SHP77 treated with DMSO at 0.1 percent for 48 hours (cell line): ENCODE results near the gene ST3GAL3.
"Not testable (repeated sequence)": the region's sequence is repeated elsewhere in the genome, so short reads cannot be mapped to it uniquely, and the experiment has no call there.

ENCODE experiments used
- DNase-seq: peaks from one replicate; lab custom pipeline; 2025; lab: John Stamatoyannopoulos, UW

ST3GAL3 gene

DNA sequence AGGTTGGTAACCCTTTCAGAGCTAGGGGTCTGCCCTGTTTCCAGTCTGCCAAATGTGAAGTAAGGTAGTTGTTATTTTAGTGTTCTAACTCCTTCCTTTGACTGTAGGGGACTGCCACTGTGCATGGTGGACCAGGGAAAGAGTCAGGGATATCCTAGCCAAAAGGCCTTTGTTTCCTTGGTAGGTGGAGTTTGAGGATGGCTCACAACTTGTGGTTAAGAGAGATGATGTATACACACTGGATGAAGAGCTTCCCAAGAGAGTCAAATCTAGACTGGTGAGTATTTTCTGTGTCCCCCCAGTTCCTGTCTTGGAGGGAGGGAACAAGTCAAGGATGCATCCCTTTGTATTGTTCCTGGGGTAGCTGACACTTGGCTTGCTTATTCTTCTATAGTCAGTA lies 3.5 kb upstream of the ST3GAL3 start:
- no peak for DNase-seq

DNA sequence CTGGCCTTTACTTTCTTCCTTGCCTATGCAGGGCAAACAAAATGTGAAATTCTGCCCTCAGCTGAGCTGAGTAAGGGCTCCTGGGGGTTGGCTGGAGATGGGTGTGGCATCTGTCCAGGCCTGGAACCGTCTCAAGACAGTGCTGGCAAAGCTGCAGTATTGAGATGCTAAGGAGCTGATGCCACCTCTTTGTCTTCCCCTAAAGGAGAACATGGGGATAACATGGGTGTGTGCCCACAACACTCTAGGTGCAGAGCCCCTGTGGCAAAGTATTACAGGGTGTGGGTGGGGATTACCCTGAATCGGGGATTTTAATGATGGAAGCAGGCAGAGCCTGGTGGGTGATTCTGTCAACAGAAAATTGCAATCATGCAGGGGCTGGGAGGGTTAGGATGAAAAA lies 2.5 kb upstream of the ST3GAL3 start:
- DNase-seq = no peak

DNA sequence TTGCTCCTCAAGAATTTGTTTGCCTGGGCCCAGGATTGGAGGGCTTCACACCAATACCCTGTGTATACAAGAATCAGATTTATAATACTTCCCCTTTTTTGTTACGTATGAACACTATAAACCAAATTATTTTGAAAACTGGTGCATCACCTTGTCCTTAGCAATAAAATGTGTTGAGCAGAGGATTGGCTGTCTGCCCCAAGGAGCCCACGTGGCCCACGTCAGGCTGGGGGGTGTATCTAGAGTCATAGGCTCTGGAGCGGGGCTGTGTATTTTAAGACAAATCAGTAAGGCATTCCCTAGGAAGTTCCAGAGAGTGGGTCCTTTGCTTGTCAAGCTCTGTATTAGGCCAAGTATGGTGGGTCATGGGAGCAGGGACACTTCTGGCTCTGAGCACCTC lies 2.0 kb upstream of the ST3GAL3 start:
- DNase-seq = no peak

DNA sequence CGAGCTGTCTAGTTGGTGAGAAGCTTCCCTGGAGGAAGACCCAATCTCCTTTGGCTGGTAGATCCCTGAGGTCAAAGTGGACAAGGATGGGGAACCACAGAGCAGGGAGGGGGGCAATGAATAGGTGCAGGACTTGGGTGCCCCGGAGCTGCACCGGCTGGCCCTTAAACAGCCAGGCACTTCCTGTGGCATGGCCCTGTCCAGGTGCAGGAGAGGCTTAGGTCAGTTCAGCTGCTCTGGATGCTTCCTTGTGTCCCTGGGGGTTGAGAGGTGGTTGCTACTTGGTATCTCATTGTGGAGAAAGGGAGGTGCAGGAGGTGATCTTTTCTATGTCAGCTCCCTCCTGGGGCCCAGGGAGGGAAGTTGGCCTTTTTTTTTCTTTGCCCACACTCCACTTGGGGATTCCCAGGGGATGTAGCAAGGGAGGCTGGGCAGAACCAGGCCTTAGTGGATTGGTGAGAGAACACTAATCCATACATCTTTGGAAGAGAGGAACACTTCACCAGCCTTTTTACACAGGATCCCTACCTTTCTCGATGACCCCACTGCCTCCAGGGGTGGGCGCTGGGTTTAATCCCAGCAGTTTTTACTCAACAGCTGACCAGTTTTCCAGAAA lies 1.2 kb upstream of the ST3GAL3 start:
- no peak for DNase-seq

DNA sequence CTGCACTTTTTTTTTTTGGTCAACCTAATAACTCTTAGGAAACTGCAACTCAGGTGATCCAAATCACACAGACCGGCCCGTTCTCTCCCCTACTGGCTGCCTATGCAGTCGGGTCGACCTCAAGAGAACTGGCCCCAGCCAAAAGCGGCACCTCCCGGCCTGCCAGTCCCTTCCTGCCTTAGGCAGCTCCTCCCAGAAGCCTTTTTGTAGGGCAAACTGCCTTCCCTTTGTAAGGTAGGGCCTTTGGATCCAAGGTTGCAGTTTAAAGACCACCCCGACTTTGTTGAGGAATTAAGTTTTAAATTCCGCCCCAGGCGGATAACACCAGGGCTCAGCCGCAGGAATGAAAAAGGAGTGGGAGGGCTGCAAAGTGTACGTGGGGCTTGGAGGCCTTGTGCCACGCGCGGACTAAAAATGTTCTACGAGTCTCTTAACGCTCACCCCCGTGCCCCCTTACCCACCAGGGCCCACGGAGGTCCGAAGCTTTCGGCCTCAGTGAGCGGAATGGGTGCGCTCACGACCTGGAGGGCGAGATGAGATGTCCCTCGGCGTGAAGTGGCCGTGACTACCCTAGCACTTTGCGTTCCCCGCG lies 642 bp upstream of the ST3GAL3 start:
- DNase-seq = no peak

DNA sequence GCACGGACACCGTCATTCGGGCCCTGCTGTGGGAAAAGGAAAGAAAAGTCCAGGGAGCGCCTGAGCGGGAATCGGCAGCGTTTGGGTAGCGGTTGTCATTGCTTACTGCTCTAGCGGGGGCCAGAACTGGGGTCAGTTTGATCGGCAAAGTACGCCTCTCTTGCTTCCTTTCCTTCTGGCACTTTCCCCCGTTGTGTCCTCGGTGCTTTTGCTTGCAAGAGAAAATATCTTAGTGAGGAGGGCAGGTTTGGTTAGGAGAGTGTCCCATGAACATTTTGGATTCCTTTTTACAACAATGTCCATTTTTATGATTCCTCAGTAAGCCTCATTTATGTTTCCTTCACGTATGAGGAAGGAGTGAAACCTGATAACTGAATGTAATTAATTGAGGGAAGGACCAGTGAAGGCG lies 670 bp downstream of the ST3GAL3 start:
- DNase-seq = no peak

DNA sequence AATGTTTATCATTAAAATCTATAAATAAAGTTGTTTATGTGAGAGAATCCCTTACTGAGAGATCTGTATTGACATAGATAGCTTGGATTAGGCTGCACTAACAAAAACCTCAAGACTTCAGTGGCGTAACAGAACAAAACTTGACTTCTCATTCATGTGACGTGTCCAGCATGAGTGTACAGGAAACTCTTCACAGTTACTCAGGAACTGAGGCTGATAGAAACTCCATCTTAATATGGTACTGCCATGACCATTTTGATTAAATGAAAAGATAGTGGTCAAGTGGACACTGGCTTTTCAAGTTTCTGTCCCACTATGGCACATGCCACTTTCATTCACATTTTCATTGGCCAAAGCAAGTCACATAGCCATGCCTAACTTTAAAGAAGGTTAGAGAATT lies 3.7 kb downstream of the ST3GAL3 start:
- DNase-seq = no peak

DNA sequence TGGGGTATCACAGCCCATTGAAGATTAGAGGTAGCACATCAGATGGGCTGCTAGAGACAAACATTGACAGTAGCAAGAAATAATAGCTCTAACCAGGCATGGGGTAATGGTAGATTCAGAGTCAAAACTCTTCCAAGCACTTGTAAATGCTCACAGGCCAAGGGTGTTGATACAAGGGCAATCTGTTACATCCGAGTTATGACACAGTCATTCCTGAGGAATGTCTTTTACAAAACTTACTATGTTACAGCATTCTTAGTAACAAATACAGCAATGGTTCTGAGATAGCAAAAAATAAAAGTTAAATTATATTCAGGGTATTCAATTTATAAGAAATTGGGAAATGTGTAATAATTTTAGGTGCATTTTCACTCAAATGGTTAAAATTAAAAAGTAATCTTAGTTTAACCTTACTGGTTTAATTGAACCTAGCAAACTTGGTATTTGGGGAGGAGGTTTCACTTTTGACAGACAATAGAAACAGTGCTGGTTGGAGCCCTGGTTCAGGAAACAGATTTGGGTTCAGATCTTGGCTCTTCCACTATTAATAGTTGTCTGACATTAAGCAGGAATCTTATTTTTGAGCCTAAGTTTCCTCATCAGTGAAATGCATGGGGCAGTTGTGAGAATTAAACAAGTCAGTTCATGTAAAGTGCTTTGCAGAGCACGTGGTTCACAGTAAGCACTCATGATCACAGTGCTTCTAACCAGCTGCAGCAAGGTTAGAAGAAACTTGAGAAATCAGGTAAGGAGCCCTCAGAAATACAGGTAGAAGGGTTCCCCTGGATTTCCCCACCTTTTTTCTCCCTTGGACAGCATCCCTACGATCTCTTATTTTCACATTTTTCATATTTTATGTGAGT lies 4.4 kb downstream of the ST3GAL3 start:
- no peak for DNase-seq

DNA sequence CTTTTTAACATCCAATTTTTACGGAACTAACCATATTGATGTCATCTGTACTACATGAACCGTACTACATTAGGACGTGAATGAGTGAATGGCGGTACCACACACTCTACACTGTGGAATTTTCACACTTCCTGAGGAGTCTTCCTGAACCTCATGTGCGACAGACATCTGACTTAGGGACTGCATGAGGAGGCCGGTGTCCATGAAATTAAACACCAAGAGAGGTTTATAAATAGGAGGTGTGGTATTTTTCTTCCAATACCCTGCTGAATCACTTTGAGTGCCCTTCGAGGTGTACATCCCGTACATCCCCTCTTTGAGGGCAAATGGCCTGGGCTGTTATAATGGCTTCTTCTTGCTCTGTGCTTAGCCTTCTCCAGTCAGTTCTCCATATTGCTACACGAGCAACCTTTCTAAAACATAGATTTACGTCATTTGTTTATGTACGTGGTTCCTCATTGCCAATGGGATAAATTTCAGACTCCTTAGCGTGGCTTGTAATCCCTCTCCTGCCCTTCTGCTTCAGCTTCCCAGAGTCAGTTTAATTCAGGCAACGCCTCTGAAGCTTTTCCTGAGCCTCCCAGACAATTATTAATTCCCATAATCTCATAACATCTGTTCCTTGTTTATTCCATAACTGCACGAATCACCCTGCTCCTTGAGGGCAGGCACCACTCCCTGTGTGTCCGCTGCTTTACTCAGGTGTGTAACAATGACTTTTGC lies 9.4 kb downstream of the ST3GAL3 start:
- no peak for DNase-seq

DNA sequence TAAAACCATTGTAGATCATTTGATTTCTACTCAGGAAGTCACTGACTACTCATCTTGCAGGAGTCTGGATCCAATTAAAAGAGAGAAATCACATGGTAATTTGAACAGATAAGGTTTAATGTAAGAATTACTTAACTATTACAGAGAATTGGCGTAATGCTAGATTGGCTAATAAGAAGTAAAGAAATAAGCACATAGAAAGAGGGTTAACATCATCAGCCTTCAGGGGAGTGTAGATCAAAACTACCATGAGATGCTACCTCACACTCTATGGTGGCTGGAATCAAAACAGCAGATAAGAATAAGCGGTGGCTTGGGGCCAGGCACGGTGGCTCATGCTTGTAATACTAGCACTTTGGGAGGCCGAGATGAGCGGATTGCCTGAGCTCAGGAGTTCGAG lies 11.7 kb downstream of the ST3GAL3 start:
- no peak for DNase-seq

DNA sequence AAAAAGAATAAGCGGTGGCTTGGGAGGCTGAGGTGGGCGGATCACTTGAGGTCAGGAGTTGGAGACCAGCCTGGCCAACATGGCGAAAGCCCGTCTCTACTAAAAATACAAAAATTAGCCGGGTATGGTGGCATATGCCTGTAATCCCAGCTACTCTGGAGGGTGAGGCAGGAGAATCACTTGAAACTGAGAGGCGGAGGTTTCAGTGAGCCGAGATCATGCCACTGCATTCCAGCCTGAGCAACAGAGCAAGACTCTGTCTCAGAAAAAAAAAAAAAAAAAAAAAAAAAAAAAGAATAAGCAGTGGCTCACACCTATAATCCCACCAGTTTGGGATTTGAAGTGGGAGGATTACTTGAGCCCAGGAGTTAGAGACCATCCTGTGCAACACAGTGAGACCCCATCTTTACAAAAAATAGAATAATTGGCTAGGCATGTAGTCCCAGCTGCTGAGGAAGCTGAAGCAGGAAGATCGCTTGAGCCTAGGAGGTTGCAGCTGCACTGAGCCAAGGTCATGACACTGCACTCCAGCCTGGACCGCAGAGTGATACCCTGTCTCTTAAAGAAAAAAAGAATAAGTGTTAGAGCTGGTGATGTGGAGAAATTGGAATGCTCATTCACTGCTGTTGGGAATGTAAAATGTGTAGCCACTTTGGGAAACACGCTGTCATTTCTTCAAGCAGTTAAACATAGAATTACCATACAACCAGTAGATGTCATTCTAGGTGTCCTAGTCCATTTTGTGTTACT lies 12.5 kb downstream of the ST3GAL3 start:
- DNase-seq = not testable (repeated sequence)

DNA sequence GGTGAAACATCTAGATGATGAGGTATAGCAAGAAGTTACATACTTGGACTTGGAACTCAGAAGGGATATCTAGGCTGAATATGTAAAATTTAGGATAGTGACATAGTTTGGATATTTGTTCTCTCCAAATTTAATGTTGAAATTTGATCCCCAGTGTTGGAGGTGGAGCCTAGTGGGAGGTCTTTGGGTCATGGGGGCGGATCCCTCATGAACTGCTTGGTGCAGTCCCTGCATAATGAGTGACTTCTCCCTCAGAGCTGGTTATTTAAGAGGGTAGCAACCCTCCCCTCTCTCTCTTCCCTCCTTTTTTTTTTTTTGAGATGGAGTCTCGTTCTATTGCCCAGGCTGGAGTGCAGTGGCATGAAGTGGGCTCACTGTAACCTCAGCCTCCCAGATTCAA lies 15.5 kb downstream of the ST3GAL3 start:
- DNase-seq = no peak

DNA sequence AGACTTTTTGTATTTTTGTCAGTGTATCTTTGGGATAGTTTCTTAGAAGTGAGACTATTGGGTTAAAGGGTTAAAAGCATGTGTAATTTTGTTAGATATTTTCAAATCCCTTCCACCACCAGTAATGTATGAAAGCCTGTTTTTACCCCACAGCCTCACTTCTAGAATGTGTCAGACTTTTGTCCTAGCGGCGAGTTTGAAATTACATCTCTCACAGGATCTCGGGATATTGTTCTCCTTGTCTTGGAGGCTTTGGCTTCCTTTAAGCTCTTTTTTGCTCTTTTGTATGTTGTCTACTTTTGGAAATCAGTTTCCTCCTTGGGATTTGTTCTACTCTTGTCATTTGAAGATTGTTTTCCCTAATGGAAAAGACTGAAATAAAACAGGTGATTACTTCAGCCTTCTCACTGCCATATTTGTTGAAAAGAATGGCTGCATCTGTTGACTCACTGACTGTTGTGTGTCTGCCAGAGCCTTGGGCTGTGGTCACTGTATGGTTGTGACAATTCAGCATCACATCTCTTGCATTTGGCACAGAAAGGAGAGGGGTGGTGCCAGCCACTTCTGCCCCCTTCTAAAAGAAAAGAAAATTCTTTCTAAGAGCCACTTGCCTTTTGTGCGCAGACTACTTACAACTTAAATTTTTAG lies 22.6 kb downstream of the ST3GAL3 start:
- DNase-seq = no peak

DNA sequence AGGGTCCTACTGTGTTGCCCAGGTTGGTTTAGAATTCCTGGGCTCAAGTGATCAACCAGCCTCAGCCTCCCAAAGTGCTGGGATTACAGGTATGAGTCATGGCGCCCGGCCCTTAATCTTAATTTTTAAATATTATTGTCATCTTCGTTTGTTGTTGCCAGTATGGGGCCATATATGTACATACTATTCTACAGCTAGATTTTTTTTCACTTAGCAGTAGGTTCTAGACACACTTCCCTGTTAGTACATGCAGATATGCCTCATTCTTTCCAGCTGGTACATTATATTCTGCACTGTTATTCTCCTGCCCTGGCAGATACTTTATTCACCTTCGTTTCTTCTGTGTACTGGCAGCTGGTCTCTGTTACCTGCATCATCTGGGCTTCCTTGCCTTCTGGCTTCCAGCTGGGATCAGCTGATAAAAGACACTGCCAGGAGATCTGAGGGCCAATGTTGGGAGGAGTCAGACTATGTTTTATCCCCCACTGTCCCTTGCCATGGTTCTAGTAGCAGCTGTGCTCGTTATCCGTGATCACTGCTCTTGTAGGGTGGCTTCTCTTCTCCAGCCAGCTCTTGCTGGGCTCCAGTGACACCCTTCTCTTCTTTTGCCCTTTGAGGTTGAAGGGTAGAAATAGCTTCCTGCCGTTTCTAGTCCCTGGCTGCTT lies 24.7 kb downstream of the ST3GAL3 start:
- DNase-seq = no peak

DNA sequence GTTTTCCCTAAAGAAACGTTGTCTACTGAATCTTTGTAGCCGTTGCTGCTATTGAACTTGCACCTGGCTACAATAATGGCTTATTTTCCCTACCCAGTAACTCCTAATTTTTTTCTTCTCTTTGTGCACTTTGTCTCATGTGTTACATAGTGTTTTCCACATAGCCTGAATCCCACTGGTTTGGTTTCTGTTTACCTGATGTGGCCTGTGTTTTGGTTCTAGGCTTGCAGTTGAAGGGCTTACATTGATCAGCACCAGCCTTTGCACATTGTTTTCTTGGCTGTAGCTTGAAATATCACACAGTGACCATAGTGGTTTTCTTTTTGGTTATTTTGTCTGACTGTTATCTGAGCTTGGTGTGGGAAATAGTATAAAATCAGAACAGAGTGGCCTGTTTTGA lies 29.5 kb downstream of the ST3GAL3 start:
- no peak for DNase-seq

DNA sequence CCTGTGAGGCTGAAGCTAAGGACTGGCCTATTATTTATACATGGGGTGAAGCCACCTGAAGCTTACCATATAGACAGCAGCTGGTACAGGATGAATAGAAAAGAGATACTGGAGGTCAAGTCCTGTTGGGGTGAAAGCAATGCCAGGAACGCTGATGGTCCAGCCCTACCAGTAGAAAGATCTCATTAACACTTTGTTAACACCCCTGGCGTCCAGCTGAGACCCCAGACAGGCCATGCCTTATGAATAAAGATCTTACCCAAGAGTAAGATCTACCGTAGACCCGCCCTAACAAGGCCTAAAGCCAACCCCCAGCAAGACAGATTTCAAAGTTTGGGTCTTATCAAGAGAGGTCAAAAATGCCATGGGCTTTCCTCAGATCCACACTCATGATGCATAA lies 34.7 kb downstream of the ST3GAL3 start:
- DNase-seq = no peak

DNA sequence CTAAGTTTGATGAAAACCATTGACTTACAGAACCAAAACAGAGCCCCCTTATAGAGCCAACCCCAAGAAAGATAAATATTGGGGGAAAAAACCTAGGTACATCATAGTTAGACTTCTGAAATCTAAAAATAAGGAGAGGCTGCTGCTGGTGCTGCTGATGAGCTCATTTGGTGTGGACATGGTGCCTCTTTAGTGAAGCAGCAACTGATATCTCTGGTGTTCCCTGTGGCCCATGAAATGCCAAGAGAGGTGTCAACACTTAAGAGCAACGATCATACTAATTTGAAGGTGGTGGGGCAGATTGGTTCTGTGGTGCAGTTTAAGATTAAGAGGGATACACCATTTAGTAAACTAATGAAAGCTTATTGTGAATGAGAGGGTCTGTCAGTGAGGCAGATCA lies 35.9 kb downstream of the ST3GAL3 start:
- DNase-seq = no peak

DNA sequence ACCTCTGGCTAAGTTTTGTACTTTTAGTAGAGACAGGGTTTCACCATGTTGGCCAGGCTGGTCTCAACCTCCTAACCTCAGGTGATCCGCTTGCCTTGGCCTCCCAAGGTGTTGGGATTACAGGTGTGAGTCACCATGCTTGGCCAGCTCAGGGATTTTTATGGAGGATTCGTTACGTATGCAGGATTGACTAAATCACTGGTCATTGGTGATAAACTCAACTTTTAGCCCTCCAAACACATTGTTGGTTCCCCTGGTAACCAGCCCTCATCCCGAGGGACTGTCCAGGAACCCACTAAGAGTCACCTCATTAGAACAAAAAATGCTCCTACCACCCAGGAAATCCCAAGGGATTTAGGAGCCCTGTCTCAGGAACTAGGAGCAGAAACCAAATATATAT lies 40.4 kb downstream of the ST3GAL3 start:
- DNase-seq = no peak

DNA sequence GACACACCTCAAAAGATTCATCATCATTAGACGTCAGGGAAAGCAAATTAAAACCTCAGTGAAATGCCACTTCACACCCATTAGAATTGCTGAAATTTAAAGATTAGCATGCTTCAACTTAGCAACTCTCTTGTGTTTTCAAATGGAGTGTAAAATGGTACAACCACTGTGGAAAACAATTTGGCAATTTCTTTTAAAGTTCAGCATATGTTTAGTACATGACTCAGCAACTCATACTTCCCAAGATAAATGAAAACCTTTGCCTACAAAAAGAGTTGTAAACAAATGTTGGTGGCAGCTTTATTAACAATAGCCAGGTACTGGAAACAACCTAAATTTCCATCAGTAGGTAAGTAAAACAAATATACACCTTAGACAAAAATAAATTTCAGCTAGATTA lies 42.7 kb downstream of the ST3GAL3 start:
- no peak for DNase-seq

DNA sequence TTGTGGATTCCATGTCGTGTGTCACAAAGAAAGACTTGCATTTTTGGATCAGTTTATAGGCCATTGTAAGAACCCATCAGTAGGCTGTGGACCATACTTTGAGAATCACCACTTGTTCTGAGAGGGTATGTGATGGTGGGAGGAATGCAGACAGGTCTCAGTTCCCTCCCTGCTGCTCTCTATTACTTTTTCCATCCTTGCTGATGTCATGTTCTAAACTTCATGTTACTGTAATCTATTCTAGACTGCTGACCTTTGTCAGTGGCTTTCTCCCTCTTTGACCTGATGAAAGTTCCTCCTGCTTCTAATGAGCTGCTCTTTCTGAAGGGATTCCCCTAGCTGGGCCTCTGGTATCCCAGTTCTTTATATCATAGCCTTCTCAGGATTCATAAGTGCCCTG lies 46.1 kb downstream of the ST3GAL3 start:
- no peak for DNase-seq

DNA sequence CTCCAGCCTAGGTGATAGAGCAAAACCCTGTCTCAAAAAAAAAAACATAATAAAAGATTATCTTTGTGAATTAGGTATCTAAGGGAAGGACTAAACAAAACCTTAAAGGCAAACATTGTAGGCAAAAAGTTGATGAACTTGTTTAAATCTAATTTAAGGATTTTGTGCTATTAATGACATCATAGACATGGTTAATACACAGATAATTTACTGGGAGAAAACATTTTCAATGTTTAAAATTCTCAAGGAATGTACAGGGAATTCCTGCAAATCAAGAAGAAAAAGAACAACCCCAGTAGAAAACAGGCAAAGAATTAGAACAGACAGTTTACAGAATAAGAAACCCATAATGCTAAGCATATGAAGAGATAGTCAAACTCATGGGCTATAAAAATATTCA lies 47.6 kb downstream of the ST3GAL3 start:
- DNase-seq = no peak
